ENCODE results near the gene NPHP4. TPM values are rescaled to one million over a fixed set of nuclear protein-coding genes. Genes with fewer than 3 reads are reported as not detected.
A peak's percentile ranks its signal among the peaks of the same experiment; 100 is the strongest.

The NPHP4 gene
- total and polyA plus RNA-seq, 9 of the 15 experiments (the other 6 are each of a cell fraction or from before 2014, with no cell fraction given), result 0.52 to 26.2 (median 6.7) TPM

GRCh38 chr1:5906966-5907365, 85.3 kb downstream of the NPHP4 start:
- H3K4me3 ChIP-seq, result no peak overlapping the region
- no peak for ATAC-seq
- in situ Hi-C loops (cut with MboI), result no loop called here
- no peak for FAIRE-seq
- peak overlapping the region in 1 of 2 experiments; percentile 53; a peak in 1 of 4 replicates for H3K9ac ChIP-seq (ENCODE audit: insufficient read depth in 1 of 2, low read depth in 2 of 2, low read length in 2 of 2)
- H3K4me2 ChIP-seq (ENCODE audit: insufficient read depth, low read length), result no peak overlapping the region
- WGBS (ENCODE audit: insufficient coverage, low coverage, missing lambda C conversion rate), result 91% methylated on average over 12 of the region's 12 CpGs
- no peak for DNase-seq (ENCODE audit: extremely low read depth in 1 of 4, low spot score in 3 of 4)
- H3K27ac ChIP-seq (ENCODE audit: extremely low read depth, low read depth, low read length), result no peak overlapping the region
- intact Hi-C loops (cut with micrococcal nuclease), result no loop called here
- H3K9me1 ChIP-seq (ENCODE audit: control insufficient read depth, insufficient read depth, low read length), result no peaks in the 10 kb centered on the region
- TF ChIP-seq RCOR1 (IDR thresholded peaks at IDR 0.05; ENCODE audit: borderline replicate concordance in 1 of 2, low read depth in 2 of 2, low read length in 2 of 2) (no peak), ZNF165 (CRISPR knock-in tag; IDR thresholded peaks at IDR 0.05; ENCODE audit: borderline replicate concordance) (no peak), RFX1 (IDR thresholded peaks at IDR 0.05) (no peak), GMEB1 (CRISPR knock-in tag; IDR thresholded peaks at IDR 0.05) (no peak), SUPT5H (IDR thresholded peaks at IDR 0.05) (no peak), BCL6 (CRISPR knock-in tag; IDR thresholded peaks at IDR 0.05) (no peak), ZNF408 (CRISPR knock-in tag; IDR thresholded peaks at IDR 0.05; ENCODE audit: low read depth) (no peak)
- TF ChIP-seq, protein P1, sequence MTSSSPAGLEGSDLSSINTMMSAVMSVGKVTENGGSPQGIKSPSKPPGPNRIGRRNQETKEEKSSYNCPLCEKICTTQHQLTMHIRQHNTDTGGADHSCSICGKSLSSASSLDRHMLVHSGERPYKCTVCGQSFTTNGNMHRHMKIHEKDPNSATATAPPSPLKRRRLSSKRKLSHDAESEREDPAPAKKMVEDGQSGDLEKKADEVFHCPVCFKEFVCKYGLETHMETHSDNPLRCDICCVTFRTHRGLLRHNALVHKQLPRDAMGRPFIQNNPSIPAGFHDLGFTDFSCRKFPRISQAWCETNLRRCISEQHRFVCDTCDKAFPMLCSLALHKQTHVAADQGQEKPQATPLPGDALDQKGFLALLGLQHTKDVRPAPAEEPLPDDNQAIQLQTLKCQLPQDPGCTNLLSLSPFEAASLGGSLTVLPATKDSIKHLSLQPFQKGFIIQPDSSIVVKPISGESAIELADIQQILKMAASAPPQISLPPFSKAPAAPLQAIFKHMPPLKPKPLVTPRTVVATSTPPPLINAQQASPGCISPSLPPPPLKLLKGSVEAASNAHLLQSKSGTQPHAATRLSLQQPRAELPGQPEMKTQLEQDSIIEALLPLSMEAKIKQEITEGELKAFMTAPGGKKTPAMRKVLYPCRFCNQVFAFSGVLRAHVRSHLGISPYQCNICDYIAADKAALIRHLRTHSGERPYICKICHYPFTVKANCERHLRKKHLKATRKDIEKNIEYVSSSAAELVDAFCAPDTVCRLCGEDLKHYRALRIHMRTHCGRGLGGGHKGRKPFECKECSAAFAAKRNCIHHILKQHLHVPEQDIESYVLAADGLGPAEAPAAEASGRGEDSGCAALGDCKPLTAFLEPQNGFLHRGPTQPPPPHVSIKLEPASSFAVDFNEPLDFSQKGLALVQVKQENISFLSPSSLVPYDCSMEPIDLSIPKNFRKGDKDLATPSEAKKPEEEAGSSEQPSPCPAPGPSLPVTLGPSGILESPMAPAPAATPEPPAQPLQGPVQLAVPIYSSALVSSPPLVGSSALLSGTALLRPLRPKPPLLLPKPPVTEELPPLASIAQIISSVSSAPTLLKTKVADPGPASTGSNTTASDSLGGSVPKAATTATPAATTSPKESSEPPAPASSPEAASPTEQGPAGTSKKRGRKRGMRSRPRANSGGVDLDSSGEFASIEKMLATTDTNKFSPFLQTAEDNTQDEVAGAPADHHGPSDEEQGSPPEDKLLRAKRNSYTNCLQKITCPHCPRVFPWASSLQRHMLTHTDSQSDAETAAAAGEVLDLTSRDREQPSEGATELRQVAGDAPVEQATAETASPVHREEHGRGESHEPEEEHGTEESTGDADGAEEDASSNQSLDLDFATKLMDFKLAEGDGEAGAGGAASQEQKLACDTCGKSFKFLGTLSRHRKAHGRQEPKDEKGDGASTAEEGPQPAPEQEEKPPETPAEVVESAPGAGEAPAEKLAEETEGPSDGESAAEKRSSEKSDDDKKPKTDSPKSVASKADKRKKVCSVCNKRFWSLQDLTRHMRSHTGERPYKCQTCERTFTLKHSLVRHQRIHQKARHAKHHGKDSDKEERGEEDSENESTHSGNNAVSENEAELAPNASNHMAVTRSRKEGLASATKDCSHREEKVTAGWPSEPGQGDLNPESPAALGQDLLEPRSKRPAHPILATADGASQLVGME (CRISPR knock-in tag; IDR thresholded peaks at IDR 0.05), result no peak
- TF ChIP-seq, protein P2, sequence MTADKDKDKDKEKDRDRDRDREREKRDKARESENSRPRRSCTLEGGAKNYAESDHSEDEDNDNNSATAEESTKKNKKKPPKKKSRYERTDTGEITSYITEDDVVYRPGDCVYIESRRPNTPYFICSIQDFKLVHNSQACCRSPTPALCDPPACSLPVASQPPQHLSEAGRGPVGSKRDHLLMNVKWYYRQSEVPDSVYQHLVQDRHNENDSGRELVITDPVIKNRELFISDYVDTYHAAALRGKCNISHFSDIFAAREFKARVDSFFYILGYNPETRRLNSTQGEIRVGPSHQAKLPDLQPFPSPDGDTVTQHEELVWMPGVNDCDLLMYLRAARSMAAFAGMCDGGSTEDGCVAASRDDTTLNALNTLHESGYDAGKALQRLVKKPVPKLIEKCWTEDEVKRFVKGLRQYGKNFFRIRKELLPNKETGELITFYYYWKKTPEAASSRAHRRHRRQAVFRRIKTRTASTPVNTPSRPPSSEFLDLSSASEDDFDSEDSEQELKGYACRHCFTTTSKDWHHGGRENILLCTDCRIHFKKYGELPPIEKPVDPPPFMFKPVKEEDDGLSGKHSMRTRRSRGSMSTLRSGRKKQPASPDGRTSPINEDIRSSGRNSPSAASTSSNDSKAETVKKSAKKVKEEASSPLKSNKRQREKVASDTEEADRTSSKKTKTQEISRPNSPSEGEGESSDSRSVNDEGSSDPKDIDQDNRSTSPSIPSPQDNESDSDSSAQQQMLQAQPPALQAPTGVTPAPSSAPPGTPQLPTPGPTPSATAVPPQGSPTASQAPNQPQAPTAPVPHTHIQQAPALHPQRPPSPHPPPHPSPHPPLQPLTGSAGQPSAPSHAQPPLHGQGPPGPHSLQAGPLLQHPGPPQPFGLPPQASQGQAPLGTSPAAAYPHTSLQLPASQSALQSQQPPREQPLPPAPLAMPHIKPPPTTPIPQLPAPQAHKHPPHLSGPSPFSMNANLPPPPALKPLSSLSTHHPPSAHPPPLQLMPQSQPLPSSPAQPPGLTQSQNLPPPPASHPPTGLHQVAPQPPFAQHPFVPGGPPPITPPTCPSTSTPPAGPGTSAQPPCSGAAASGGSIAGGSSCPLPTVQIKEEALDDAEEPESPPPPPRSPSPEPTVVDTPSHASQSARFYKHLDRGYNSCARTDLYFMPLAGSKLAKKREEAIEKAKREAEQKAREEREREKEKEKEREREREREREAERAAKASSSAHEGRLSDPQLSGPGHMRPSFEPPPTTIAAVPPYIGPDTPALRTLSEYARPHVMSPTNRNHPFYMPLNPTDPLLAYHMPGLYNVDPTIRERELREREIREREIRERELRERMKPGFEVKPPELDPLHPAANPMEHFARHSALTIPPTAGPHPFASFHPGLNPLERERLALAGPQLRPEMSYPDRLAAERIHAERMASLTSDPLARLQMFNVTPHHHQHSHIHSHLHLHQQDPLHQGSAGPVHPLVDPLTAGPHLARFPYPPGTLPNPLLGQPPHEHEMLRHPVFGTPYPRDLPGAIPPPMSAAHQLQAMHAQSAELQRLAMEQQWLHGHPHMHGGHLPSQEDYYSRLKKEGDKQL (CRISPR knock-in tag; IDR thresholded peaks at IDR 0.05; ENCODE audit: borderline replicate concordance), result no peak
- CTCF ChIA-PET (ENCODE audit: low intra/inter-chr PET ratio), result no interaction called here
- H4K20me1 ChIP-seq (replicated peaks; ENCODE audit: control insufficient read depth, insufficient read depth, low read length), result no peaks in the 10 kb centered on the region
- BruUV-seq (replicated peaks), result no TSS peak
- H3K79me2 ChIP-seq (ENCODE audit: control insufficient read depth, insufficient read depth, low read length), result no peaks in the 10 kb centered on the region
- no peaks in the 10 kb centered on the region for H3K9me3 ChIP-seq (replicated peaks; ENCODE audit: control insufficient read depth, insufficient read depth, low read depth, low read length)
- no peaks in the 10 kb centered on the region for H3K27me3 ChIP-seq (ENCODE audit: control insufficient read depth in 2 of 2, insufficient read depth in 2 of 2, low read length in 2 of 2)
- H2AFZ ChIP-seq (ENCODE audit: low read depth, low read length), result no peak overlapping the region
- POLR2A ChIA-PET, result interaction anchor here (1.3 to 2.1 kb wide), 3 partner anchors 10 to 14 kb away, joined by 5 to 8 read pairs (median 6); no protein-coding TSS in a partner anchor
- peaks cover 0 to 19% of the 10 kb centered on the region in 2 experiments; a peak in 1 of 5 replicates for H3K4me1 ChIP-seq (replicated peaks in 1 of 2; ENCODE audit: control insufficient read depth in 2 of 2, insufficient read depth in 2 of 2, low read length in 2 of 2)
- H3K36me3 ChIP-seq (ENCODE audit: control insufficient read depth, insufficient read depth, low read length), result peaks cover 38% of the 10 kb centered on the region; the same call in 1 of the 3 replicates
